HG03139 (cell line): ENCODE data around the gene UNC13C.

Source experiments
- ATAC-seq: cut with Tn5 transposase; IDR thresholded peaks from one replicate; pipeline ENCODE4 v1.9.1; 2021; ENCODE audit not compliant: unreplicated experiment

UNC13C gene

GRCh38 chr15:54620916-54621315 lies 642.7 kb downstream of the UNC13C start:
- ATAC-seq: no peak

GRCh38 chr15:54636147-54636546 lies 657.9 kb downstream of the UNC13C start:
- ATAC-seq: no peak

- no peak for ATAC-seq
Observed at GRCh38 chr15:54638666-54639065, 660.4 kb downstream of the UNC13C start.

GRCh38 chr15:54640873-54641272 lies 662.6 kb downstream of the UNC13C start:
- ATAC-seq: no peak

- no peak for ATAC-seq
Observed at GRCh38 chr15:54644796-54645195, 666.6 kb downstream of the UNC13C start.

GRCh38 chr15:54659646-54660045 lies 681.4 kb downstream of the UNC13C start:
- no peak for ATAC-seq

- no peak for ATAC-seq
Observed at GRCh38 chr15:54660356-54660755, 682.1 kb downstream of the UNC13C start.

GRCh38 chr15:54675241-54675640 lies 697.0 kb downstream of the UNC13C start:
- no peak for ATAC-seq

- no peak for ATAC-seq
Observed at GRCh38 chr15:54681584-54681983, 703.3 kb downstream of the UNC13C start.
